LoVo (cell line): ENCODE results near the gene DCTN4.
A peak's percentile ranks its signal among the peaks of the same experiment; 100 is the strongest.
"Not testable (repeated sequence)": the region's sequence is repeated elsewhere in the genome, so short reads cannot be mapped to it uniquely, and the experiment has no call there.

ENCODE experiments used
- DNase-seq: peaks from one replicate; pipeline ENCODE4 v3.0.0-alpha.2; 2016; ENCODE audit warnings: low spot score

Gene DCTN4

DNA sequence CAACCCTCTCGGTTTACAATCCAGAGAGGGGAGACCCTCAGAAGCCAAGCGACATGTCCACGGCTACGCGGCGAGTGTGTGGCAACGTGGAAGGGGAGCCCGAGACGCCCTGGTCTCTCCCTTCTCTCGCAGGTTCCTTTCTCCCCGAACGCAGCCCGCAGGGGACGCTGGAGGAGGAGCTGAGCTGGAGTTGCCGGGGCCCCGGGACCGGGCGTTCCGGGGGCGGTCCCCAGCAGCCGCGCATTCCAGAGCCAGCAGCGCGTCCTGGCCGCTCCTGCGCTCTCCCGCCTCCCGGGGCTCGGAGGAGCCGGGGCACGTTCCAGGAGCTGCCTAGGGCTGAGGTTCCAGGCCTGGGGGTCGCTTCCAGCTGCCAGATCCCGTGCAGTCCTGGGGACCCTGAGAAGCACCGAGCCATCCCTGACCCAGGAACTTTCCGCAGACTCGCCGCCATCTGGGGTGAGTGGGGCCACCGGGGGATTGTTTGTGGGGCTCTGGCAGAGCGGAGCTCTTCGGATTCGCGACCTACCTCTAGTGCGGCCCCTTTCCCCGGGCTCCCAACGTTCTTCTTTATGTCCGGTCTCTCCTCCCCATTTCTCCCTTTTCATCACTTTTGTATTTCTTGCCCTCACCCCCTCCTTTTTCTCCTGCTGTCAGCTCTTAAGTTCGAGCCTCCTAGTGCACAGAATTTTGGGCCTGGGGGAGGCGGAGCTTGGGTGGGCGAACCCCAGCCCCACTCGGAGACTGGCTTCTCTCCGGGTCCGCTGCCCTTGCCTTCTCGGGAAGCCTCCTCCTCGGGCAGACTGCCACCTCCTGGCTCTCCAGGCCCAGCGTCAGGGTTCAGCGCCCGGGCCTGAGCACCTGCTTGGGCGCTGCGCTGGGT, 19.9 kb upstream of the DCTN4 start, which contains the start of gene SMIM3:
SMIM3 (plus strand) TSS at position 241 of the 880 bp plus-strand sequence. CDS start 16,684 bp downstream, outside the sequence.
- peak; percentile 88 for DNase-seq

DNA sequence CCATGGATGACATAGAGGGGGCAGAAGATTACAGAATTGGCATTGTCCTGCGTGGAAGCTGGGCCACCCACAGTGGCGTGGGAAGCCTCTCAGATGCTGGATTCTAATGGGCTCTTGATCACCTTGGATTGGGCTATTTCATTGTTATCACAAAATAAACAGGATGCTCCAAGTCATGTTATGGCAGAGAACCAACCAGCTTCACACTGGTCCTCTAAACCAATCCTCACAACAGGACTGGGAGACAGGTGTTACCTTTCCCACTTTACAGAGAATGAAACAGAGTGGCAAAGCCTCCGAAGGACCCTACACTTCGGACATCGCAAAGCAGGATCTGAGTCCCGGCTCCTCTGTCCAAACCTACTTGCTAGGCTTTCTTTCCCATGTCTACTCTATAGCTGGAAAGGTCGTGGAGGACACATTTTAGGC, 19.3 kb upstream of the DCTN4 start:
- peak; percentile 27 for DNase-seq

DNA sequence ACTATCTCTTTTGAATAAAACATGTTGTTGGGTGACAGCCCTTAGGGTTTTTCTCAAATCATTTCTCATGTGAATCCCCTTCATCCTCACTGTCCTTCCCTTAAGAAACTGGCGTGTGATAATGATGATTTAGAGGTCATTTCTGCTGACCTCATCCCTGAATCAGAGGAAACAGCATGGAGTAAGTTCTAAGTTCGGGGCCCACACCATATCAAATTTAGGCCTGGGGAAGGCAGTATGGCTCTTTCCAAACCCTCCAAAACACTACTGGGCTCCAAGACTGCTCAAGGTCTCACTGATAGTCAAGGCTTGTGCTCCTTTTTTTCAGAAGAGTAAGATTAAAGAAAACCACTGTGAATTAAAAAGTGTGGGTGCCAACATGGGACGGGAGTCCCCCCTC, 18.9 kb upstream of the DCTN4 start:
- no peak for DNase-seq

DNA sequence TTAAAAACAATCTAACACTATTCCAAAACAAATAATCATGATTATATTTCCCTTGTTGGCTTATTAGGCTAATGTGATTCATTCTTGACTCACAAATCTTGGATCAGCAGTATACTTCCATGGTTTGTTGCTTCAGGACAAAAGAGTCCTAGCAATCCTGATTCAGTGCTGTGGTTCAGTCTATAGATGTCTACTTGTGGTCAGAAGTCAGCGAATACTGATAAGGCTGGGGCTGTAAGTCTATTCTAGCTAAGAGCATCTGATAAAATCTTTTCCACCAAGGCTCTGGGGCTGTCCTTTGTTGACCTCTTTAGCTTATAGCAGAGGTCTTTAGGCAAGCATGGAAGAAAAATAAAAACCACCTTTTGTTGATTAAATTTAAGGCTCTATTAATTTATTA, 15.3 kb upstream of the DCTN4 start:
- DNase-seq: no peak

DNA sequence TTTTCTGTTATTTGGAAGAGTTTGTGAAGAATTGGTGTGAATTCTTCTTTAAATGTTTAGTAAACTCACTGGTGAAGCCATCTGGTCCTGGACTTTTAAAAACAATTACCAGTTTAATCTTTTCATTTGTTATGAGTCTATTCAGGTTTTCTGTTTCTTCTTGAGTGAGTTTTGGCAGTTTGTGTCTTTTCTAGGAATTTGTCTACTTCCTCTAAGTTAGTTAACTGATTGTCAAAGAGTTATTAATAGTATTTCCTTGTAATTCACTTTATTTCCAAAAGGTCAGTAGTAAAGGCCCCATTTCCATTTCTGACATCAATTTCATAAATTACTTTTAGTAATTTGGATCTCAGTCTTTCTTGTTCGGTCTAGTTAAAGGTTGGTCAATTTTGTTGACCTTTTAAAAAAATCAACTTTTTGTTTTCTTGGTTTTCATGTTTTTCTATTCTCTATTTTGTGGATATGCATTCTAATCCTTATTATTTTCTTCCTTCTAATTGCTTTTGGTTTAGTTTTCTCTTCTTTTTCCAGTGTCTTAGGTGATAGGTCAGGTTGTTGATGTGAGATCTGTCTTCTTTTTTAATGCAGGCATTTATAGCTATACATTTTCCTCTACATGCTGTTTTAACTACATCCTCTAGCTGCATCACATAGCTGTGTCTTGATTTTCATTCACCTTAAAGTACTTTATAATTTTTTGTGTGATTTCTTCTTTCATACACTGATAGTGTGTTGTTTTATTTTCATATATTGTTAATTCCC, 12.4 kb upstream of the DCTN4 start:
- no peak for DNase-seq

DNA sequence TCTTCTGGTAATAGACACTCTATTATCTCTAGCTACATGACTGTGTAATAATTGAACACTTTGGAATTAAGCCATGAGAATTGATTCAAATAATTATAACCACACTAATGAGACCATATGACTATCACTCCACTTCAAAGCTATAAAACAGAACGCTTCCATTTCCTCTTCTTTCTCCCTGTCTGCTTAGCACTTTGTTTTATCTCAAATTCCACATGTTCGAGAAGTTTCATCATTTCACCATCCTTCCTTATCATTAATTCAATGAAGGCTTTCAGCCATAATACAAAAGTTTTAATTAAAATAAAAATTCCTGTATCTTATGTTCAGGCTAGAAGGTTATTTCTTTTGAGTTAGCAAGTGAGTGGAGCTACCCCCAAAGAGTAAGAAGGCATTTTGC, 7.4 kb upstream of the DCTN4 start:
- no peak for DNase-seq

DNA sequence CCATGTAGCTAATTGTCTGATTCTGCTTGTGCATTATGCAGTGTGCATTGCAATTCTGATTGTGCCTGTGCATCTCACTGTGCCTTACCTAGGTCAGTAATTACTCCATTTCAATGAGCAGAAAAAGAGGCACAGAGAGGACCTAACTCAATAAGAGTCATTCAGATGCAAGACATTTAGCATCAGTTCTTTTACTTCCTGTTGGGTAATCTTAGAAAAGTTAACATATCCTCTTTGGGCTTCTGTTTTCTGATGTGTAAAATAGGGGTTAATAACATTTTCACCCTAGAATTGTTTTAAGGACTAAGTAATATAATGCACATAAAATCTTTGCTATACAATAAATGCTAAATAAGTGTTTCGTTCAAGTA, 7.0 kb upstream of the DCTN4 start:
- no peak for DNase-seq

DNA sequence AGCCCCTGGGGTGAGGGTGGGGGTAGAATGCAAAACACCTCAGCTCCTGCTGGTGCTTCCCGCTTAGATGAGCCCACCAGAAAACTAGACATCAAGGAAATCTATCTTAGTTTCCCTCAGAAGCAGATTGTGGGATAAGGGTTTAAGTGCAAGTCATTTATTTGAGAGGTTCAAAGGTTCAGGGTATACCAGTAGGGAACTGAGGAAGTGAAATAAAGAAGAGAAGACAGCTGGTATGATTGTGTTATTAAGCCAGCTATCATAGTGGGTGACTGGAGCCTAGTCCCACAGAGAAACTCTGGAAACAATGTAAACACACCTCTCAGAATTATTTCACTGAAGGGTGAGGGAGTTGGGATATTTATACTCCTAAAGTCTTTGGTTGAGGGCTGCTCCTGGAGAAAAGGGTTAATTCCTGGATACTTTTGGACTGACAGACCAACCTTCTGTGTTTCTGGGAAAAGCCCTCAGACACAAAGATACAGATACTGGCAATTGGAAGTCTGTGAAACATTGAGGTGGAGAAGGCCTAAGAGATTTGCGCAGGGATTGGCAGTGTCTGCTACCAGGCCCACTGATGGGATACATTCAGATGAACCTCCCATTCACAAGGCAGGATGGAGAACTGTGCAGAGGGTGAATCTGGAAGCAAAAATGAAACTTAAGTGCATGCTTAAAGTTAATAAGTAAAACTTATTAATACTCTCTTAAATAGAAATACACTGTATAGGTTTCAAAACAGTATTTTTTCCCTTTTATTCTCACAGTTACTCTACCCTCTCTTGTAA, 6.4 kb upstream of the DCTN4 start:
- DNase-seq: no peak

DNA sequence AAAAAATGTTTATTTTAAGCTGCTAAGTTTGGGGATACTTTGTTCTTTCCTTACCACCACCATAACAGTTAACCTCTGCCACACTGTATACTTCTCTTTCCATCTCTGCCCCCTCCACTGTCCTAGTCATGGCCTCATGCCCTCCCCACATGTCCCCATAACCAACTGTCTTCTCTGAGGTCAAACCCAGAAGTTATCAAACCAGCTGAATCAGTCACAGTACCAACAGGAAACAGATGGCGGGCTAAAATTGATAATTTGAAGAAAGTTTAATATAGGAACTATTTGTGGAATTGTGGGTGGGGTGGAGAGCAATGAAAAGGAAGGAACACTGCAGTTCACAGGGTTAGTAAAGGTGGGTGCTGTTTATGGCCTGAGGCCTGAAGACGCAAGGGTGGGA, 5.7 kb upstream of the DCTN4 start:
- DNase-seq: no peak

DNA sequence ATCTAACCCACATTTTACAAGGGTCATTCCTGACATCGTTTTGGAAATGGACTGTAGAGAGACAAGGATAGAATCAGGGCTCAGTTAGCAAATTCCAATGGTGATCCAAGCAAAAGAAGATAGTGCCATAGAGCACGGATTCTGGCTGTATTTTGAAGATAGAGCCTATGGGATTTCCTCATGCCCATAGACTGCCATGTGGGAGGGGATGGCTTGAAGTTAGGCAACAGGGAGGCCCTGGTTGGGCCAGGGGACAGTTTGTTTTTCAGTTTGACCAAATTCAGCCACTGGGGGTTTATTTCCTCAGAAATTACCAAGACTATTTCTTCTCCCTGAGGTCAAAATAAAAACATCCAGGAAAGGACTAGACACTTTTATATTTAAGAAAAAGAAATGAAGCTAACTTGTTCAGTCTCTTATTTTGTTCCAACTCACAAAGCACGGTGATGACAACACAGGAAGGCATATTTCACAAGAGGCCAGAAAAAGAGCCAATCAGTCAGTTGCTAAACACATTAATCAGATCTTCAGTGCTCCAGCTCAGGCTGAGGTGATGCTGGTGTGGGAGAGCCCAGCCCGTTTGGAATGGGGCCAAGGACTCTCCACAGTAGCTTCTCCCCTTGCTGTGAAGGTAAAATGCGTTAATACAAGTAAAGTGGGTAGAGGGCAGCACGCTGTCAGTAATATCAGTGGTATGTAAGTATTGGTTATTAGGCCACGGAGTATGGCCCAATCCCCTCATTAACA, 4.4 kb upstream of the DCTN4 start:
- peak; percentile 44 for DNase-seq

DNA sequence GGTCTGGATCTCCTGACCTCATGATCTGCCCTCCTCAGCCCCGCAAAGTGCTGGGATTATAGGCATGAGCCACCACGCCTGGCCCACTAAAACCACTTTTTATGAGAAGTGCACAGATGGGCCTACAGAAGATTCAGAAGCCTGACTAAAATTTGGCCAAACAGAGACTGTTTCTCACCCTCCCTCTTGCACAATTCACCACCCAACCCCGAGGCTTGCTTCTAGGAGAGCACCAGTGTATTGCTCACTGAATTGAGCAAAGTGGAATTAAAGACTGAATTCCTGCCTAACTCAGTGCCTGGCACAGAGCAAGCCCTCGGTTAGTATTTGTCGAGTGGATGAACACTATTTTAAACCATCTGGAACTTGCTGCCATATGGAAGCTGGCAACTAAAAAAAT, 3.4 kb upstream of the DCTN4 start:
- no peak for DNase-seq

DNA sequence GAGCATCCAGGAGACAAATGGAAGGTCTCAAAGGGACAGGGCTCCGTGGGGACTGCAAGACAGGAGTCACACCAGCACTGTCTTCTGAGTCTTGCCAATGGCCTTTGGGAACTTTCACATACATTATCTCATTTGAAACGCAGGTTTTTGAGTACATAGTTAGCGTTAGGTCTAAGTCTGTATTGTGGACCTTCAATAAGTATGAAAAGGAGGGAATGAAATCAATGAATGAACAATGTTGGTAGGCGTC, 442 bp upstream of the DCTN4 start:
- DNase-seq: no peak

DNA sequence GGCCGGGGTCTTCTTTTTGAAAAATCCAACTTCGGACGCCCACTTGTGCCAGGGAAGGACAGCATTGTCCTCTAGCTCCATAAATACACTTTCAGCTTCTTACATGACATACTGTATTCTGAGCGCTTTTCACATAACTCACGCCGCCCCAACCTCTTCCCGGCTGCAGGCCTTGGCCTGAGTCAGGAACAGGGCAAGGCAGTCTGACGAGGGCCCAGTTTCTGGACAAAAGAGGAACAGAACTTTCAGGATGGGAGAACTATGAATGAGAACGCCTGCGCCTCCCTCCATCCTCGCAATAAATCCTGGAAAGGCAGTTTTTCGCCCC, 650 bp downstream of the DCTN4 start:
- no peak for DNase-seq

DNA sequence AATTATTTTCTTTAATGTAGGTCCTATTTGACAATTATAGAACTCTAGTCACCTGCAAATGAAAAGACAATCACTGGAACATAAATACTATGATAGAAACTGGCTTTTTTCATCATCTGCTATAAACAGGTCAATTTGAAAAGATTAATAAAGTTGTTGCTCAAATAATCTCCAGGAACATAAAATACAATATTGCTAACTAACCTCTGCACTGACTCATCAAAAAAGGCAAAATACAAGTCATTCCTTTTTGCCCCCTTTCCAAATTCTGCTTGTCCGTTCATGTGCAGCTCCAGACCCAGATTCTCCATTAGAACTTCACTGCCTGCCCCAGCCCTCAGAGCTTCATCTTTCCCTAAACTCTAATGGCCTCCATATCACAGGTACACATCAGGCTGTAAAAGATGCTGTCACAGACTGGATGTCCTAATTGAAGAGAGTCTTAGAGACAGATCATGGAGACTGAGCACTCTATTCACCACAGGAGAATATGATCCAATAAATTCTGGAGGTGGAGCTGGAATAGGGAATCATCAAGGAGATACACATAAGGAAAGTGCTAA, 1.6 kb downstream of the DCTN4 start:
- DNase-seq: no peak

DNA sequence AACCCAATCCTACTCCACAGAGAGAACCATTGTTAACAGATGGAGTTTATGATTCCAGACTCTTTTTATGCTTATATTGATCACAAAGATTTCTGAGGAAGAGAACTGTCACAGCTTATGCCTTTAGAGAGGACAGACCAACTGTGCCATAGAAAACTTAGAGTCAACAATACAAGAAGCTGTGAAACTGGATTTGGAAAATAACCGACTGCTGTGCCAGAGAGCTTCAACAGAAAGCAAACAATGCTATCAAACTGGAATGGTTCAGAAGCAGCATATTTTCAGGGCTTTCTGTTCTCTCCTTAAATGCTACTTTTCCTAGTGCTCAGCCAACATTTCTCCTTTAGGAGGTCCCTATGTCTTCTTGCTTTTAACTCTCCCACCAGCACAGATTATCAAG, 5.0 kb downstream of the DCTN4 start:
- no peak for DNase-seq

DNA sequence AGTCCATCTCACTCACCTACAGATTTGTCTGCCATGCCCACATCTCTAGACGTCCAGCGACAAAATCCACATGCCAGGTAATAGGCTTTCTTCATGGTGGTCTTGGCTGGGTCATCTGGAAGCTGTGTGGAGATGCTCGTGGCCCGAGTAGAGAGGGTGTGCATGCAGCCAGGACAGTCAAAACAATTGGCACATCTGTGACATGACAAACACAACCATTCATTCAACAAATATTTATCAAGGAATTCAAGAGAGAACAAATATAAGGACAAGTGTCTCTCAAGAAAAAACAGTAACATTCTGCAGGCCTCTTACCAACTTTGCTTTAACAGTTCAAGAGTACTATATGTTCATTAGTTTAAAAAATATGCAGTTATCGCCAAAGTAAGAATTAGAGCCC, 5.4 kb downstream of the DCTN4 start:
- no peak for DNase-seq

DNA sequence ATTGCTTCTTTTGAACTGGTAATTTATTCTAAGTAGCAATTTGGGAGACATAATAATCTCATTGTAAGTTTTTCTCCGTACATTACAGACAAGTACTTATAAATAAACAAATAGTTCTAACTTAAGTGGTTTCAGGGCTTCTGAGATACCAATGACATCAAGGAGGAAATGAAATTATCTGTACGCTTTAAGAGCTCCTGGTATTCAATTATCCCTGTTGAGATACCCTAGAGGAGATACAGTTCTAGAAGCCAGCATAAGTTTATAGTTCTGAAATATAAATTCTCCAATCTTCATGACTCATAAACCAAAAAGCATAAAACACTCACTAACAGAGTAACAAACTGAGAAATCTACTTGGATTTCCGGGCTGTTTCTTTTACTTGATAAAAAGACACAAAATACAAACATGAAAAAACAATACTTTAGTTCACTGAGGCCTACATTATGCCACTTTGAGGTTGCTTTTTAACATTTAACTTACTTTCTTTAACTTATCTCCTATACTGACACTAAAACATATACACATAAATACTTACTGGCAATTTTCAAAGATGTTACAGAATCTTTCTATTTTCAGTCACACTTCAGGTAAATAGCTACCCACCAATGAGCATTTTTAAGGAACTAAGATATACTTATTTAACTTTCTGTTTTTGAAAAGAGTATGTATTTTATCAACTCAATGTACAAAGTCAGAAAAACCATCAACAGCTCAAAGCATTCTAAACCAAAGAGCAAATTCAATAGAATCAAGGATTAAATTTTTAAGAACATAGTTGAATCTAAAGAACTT, 7.5 kb downstream of the DCTN4 start:
- DNase-seq: no peak

DNA sequence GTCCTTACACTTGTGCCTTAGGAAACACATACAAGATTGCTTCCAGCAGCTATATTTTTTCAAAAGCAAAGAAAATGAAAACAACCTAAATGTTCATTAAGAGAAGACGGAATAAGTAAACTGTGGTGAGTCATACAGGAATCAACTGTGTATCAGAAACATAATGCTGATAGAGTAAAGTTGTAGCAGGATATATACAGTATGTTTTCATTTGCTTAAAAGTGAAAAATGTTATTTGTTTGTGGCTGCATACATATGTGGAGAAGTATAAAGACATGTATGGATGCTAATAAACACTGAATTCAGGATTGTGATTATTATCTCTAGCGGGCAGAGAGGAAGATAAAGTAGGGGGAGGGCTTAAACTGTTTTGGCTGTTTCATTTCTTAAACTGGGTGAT, 8.3 kb downstream of the DCTN4 start:
- DNase-seq: no peak

DNA sequence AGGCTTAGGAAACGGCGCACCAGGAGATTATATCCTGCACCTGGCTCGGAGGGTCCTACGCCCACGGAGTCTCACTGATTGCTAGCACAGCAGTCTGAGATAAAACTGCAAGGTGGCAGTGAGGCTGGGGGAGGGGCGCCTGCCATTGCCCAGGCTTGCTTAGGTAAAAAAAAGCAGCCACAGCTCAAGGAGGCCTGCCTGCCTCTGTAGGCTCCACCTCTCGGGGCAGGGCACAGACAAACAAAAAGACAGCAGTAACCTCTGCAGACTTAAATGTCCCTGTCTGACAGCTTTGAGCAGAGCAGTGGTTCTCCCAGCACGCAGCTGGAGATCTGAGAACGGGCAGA, 15.7 kb downstream of the DCTN4 start:
- not testable (repeated sequence) for DNase-seq

DNA sequence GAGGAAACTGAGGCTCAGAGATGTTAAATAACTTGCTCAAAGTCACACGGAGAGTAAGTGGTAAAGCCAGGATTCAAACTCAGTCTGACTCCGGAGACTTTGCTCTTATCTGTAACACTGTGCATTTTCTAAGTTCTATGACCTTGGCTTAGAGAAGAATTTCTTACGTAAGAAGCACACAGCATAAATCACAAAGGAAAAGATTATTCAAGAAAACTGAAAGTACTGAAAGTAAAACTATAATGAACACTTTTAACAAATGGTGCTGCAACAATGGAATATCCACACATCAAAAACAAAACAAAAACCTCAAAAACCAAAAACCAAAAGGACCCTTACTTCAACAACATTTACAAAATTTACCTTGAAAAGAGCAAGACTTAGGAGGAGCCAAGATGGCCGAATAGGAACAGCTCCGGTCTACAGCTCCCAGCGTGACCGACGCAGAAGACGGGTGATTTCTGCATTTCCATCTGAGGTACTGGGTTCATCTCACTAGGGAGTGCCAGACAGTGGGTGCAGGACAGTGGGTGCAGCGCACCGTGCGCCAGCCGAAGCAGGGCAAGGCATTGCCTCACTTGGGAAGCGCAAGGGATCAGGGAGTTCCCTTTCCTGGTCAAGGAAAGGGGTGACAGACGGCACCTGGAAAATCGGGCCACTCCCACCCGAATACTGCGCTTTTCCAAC, 16.2 kb downstream of the DCTN4 start:
- not testable (repeated sequence) for DNase-seq

DNA sequence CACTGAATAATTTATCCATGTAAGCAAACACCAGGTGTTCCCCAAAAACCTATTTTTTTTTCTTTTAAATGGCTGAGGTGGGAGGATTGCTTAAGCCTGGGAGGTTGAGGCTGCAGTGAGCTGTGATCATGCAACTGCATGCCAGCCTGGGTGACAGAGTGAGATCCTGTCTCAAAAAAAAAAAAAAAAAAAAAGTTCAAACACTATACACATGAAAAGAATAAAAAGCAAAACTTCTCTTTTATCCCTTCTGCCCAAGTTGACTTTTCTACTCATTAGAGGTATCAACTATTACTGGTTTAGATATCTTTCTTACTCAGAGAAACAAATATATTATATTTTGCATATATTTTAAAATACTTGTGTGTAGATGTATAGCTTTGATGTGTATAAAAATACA, 17.8 kb downstream of the DCTN4 start:
- no peak for DNase-seq
